ENCODE data around the gene RPRD1B.

RPRD1B gene

GRCh38 chr20:38032585-38033329 lies 789 bp upstream of the RPRD1B start:
- no peak overlapping the region for H2BK5ac ChIP-seq (ENCODE audit: low read length)
- H3K4me2 ChIP-seq (ENCODE audit: insufficient read depth, low read length, poor library complexity, severe bottlenecking), result peak overlapping the region; percentile 52
- no peak overlapping the region for H2BK120ac ChIP-seq (ENCODE audit: low read depth, low read length)
- peak overlapping the region; percentile 87 for H3K18ac ChIP-seq (ENCODE audit: low read length)
- H3K27ac ChIP-seq (replicated peaks; ENCODE audit: low read length), result peak overlapping the region; percentile 15
- WGBS, 2 donors (ENCODE audit: extremely low coverage in 2 of 2, insufficient read length in 2 of 2, insufficient replicate concordance in 1 of 2), result no CpG with 5 or more reads among the region's 28 CpGs
- H4K91ac ChIP-seq (ENCODE audit: low read depth, low read length, poor library complexity), result no peak overlapping the region
- no peak for DNase-seq (ENCODE audit: low spot score)
- no peak overlapping the region for H3K14ac ChIP-seq (ENCODE audit: low read length)
- H3K4me1 ChIP-seq (ENCODE audit: control insufficient read depth in 2 of 2, insufficient read depth in 1 of 2, low read depth in 1 of 2, low read length in 2 of 2), result peaks cover 9 to 13% of the 10 kb centered on the region in 2 donors
- H2AK5ac ChIP-seq (ENCODE audit: low read depth, low read length), result peak overlapping the region; percentile 21
- H2BK12ac ChIP-seq (ENCODE audit: low read length), result no peak overlapping the region
- no peak overlapping the region for H2BK15ac ChIP-seq (ENCODE audit: low read length)
- no peaks in the 10 kb centered on the region for H3K27me3 ChIP-seq (ENCODE audit: control insufficient read depth in 3 of 3, insufficient read depth in 3 of 3, low read depth in 1 of 3, low read length in 3 of 3)
- peaks cover 9 to 59% of the 10 kb centered on the region in 2 donors for H3K36me3 ChIP-seq (replicated peaks in 1 of 2; ENCODE audit: control insufficient read depth in 2 of 2, insufficient read depth in 2 of 2, low read length in 2 of 2)
- peaks cover 19% of the 10 kb centered on the region for H3K79me1 ChIP-seq (ENCODE audit: low read depth, low read length)
- H3K4me3 ChIP-seq (ENCODE audit: low read length in 2 of 2), result peak overlapping the region; percentile 78 to 90
- peak overlapping the region; percentile 52 for H3K9ac ChIP-seq (ENCODE audit: low read depth, low read length, poor library complexity)
- no peak overlapping the region for H3K4ac ChIP-seq (ENCODE audit: low read length)
- H3K9me3 ChIP-seq (replicated peaks in 1 of 2; ENCODE audit: control insufficient read depth in 2 of 2, insufficient read depth in 1 of 2, low read depth in 1 of 2, low read length in 2 of 2), result peaks cover 0 to 13% of the 10 kb centered on the region in 2 donors
- H2AFZ ChIP-seq (ENCODE audit: low read length), result peak overlapping the region; percentile 96
- H3K23ac ChIP-seq (ENCODE audit: low read depth, low read length, poor library complexity), result no peak overlapping the region
- peak overlapping the region; percentile 43 for H4K8ac ChIP-seq (ENCODE audit: low read depth, low read length)

GRCh38 chr20:38034108-38034649 lies 633 bp downstream of the RPRD1B start:
- Histone ChIP-seq H3K4me1 (ENCODE audit: control insufficient read depth in 2 of 2, insufficient read depth in 1 of 2, low read depth in 1 of 2, low read length in 2 of 2) (peaks cover 9 to 13% of the 10 kb centered on the region in 2 donors), H3K27me3 (ENCODE audit: control insufficient read depth in 3 of 3, insufficient read depth in 3 of 3, low read depth in 1 of 3, low read length in 3 of 3) (no peaks in the 10 kb centered on the region), H2BK120ac (ENCODE audit: low read depth, low read length) (no peak overlapping the region), H3K9me3 (replicated peaks in 1 of 2; ENCODE audit: control insufficient read depth in 2 of 2, insufficient read depth in 1 of 2, low read depth in 1 of 2, low read length in 2 of 2) (peaks cover 0 to 14% of the 10 kb centered on the region in 2 donors), H4K8ac (ENCODE audit: low read depth, low read length) (no peak overlapping the region), H3K4ac (ENCODE audit: low read length) (no peak overlapping the region), H2BK12ac (ENCODE audit: low read length) (no peak overlapping the region), H3K18ac (ENCODE audit: low read length) (no peak overlapping the region), H3K4me3 (ENCODE audit: low read length in 2 of 2) (peak overlapping the region; percentile 78 to 90), H3K4me2 (ENCODE audit: insufficient read depth, low read length, poor library complexity, severe bottlenecking) (peak overlapping the region; percentile 89), H2BK15ac (ENCODE audit: low read length) (no peak overlapping the region), H3K14ac (ENCODE audit: low read length) (no peak overlapping the region), H3K9ac (ENCODE audit: low read depth, low read length, poor library complexity) (peak overlapping the region; percentile 93), H3K23ac (ENCODE audit: low read depth, low read length, poor library complexity) (no peak overlapping the region), H3K27ac (replicated peaks; ENCODE audit: low read length) (no peak overlapping the region), H2AFZ (ENCODE audit: low read length) (peak overlapping the region; percentile 96), H4K91ac (ENCODE audit: low read depth, low read length, poor library complexity) (no peak overlapping the region), H3K79me1 (ENCODE audit: low read depth, low read length) (peaks cover 17% of the 10 kb centered on the region), H2AK5ac (ENCODE audit: low read depth, low read length) (no peak overlapping the region), H2BK5ac (ENCODE audit: low read length) (peak overlapping the region; percentile 40), H3K36me3 (replicated peaks in 1 of 2; ENCODE audit: control insufficient read depth in 2 of 2, insufficient read depth in 2 of 2, low read length in 2 of 2) (peaks cover 9 to 59% of the 10 kb centered on the region in 2 donors)
- no peak for DNase-seq (ENCODE audit: low spot score)
- WGBS, 2 donors (ENCODE audit: extremely low coverage in 2 of 2, insufficient read length in 2 of 2, insufficient replicate concordance in 1 of 2), result no CpG with 5 or more reads among the region's 14 CpGs

GRCh38 chr20:38034961-38035360 lies 1.4 kb downstream of the RPRD1B start:
- Histone ChIP-seq H4K91ac (ENCODE audit: low read depth, low read length, poor library complexity) (no peak overlapping the region), H2BK5ac (ENCODE audit: low read length) (no peak overlapping the region), H3K4ac (ENCODE audit: low read length) (no peak overlapping the region), H3K18ac (ENCODE audit: low read length) (no peak overlapping the region), H3K36me3 (replicated peaks in 1 of 2; ENCODE audit: control insufficient read depth in 2 of 2, insufficient read depth in 2 of 2, low read length in 2 of 2) (peaks cover 9 to 59% of the 10 kb centered on the region in 2 donors), H3K23ac (ENCODE audit: low read depth, low read length, poor library complexity) (no peak overlapping the region), H3K9me3 (replicated peaks in 1 of 2; ENCODE audit: control insufficient read depth in 2 of 2, insufficient read depth in 1 of 2, low read depth in 1 of 2, low read length in 2 of 2) (peaks cover 0 to 7% of the 10 kb centered on the region in 2 donors), H3K79me1 (ENCODE audit: low read depth, low read length) (peaks cover 17% of the 10 kb centered on the region), H4K8ac (ENCODE audit: low read depth, low read length) (no peak overlapping the region), H3K4me3 (ENCODE audit: low read length in 2 of 2) (peak overlapping the region in 1 of 2 donors; percentile 78), H3K4me2 (ENCODE audit: insufficient read depth, low read length, poor library complexity, severe bottlenecking) (peak overlapping the region; percentile 89), H2BK15ac (ENCODE audit: low read length) (no peak overlapping the region), H3K4me1 (ENCODE audit: control insufficient read depth in 2 of 2, insufficient read depth in 1 of 2, low read depth in 1 of 2, low read length in 2 of 2) (peaks cover 9 to 13% of the 10 kb centered on the region in 2 donors), H3K9ac (ENCODE audit: low read depth, low read length, poor library complexity) (no peak overlapping the region), H2BK12ac (ENCODE audit: low read length) (no peak overlapping the region), H3K27ac (replicated peaks; ENCODE audit: low read length) (no peak overlapping the region), H3K14ac (ENCODE audit: low read length) (no peak overlapping the region), H2AFZ (ENCODE audit: low read length) (no peak overlapping the region), H2AK5ac (ENCODE audit: low read depth, low read length) (no peak overlapping the region), H3K27me3 (ENCODE audit: control insufficient read depth in 3 of 3, insufficient read depth in 3 of 3, low read depth in 1 of 3, low read length in 3 of 3) (no peaks in the 10 kb centered on the region), H2BK120ac (ENCODE audit: low read depth, low read length) (no peak overlapping the region)
- no peak for DNase-seq (ENCODE audit: low spot score)
- WGBS, 2 donors (ENCODE audit: extremely low coverage in 2 of 2, insufficient read length in 2 of 2, insufficient replicate concordance in 1 of 2), result no CpG with 5 or more reads among the region's 6 CpGs

- no peak overlapping the region for H3K18ac ChIP-seq (ENCODE audit: low read length)
- H3K9ac ChIP-seq (ENCODE audit: low read depth, low read length, poor library complexity), result no peak overlapping the region
- H3K27ac ChIP-seq (replicated peaks; ENCODE audit: low read length), result no peak overlapping the region
- H2BK12ac ChIP-seq (ENCODE audit: low read length), result no peak overlapping the region
- peaks cover 0 to 7% of the 10 kb centered on the region in 2 donors for H3K9me3 ChIP-seq (replicated peaks in 1 of 2; ENCODE audit: control insufficient read depth in 2 of 2, insufficient read depth in 1 of 2, low read depth in 1 of 2, low read length in 2 of 2)
- no peak overlapping the region for H3K14ac ChIP-seq (ENCODE audit: low read length)
- no peak overlapping the region for H4K8ac ChIP-seq (ENCODE audit: low read depth, low read length)
- no CpG with 5 or more reads among the region's 5 CpGs for WGBS, 2 donors (ENCODE audit: extremely low coverage in 2 of 2, insufficient read length in 2 of 2, insufficient replicate concordance in 1 of 2)
- H3K23ac ChIP-seq (ENCODE audit: low read depth, low read length, poor library complexity), result no peak overlapping the region
- H3K27me3 ChIP-seq (ENCODE audit: control insufficient read depth in 3 of 3, insufficient read depth in 3 of 3, low read depth in 1 of 3, low read length in 3 of 3), result no peaks in the 10 kb centered on the region
- no peak overlapping the region for H2AFZ ChIP-seq (ENCODE audit: low read length)
- peaks cover 9 to 67% of the 10 kb centered on the region in 2 donors for H3K36me3 ChIP-seq (replicated peaks in 1 of 2; ENCODE audit: control insufficient read depth in 2 of 2, insufficient read depth in 2 of 2, low read length in 2 of 2)
- no peak for DNase-seq (ENCODE audit: low spot score)
- no peak overlapping the region for H3K4me2 ChIP-seq (ENCODE audit: insufficient read depth, low read length, poor library complexity, severe bottlenecking)
- H2AK5ac ChIP-seq (ENCODE audit: low read depth, low read length), result no peak overlapping the region
- no peak overlapping the region for H3K4me3 ChIP-seq (ENCODE audit: low read length in 2 of 2)
- H4K91ac ChIP-seq (ENCODE audit: low read depth, low read length, poor library complexity), result no peak overlapping the region
- no peak overlapping the region for H2BK5ac ChIP-seq (ENCODE audit: low read length)
- peaks cover 17% of the 10 kb centered on the region for H3K79me1 ChIP-seq (ENCODE audit: low read depth, low read length)
- peaks cover 9 to 13% of the 10 kb centered on the region in 2 donors for H3K4me1 ChIP-seq (ENCODE audit: control insufficient read depth in 2 of 2, insufficient read depth in 1 of 2, low read depth in 1 of 2, low read length in 2 of 2)
- H2BK15ac ChIP-seq (ENCODE audit: low read length), result no peak overlapping the region
- H3K4ac ChIP-seq (ENCODE audit: low read length), result no peak overlapping the region
- H2BK120ac ChIP-seq (ENCODE audit: low read depth, low read length), result no peak overlapping the region
Measured at GRCh38 chr20:38036366-38036765, 2.8 kb downstream of the RPRD1B start.

Data from neuronal stem cell (in vitro differentiated cells).